Small intestine (tissue), 7 donors: ENCODE results near the gene ZDHHC22. TPM values are rescaled to one million over a fixed set of nuclear protein-coding genes. Genes with fewer than 3 reads are reported as not detected.

Experiments used
- DNase-seq, 2 donors: peaks; one replicate each; pipeline versions ENCODE4 v3.0.0 to v3.0.0-alpha.2; 2013
- FAIRE-seq: peaks from 2 replicates; lab custom pipeline; 2012; peaks lifted over from hg19 to GRCh38; lab: Jason Lieb, UNC
- H3K27ac ChIP-seq, 3 donors: one replicate each; pipeline ENCODE4 v1.5.1; 2013; ENCODE audit warnings: low read length in 2 of 3, mild to moderate bottlenecking in 2 of 3, control low read depth in 1 of 3, inconsistent platforms in 1 of 3, low read depth in 1 of 3, moderate library complexity in 1 of 3
- H3K27me3 ChIP-seq, 3 donors: one replicate each; pipeline ENCODE4 v1.6.1; 2013; ENCODE audit warnings: low read length in 3 of 3, inconsistent platforms in 1 of 3; ENCODE audit not compliant: control insufficient read depth in 3 of 3, insufficient read depth in 3 of 3
- H3K36me3 ChIP-seq, 3 donors: one replicate each; pipeline ENCODE4 v1.6.1; 2013; ENCODE audit warnings: low read length in 3 of 3, inconsistent platforms in 1 of 3, low read depth in 1 of 3, mild to moderate bottlenecking in 1 of 3, moderate library complexity in 1 of 3; ENCODE audit not compliant: control insufficient read depth in 3 of 3, insufficient read depth in 2 of 3
- H3K4me1 ChIP-seq, 3 donors: one replicate each; pipeline ENCODE4 v1.6.1; 2013; ENCODE audit warnings: low read length in 2 of 3, inconsistent platforms in 1 of 3, low read depth in 1 of 3, mild to moderate bottlenecking in 1 of 3, moderate library complexity in 1 of 3; ENCODE audit not compliant: control insufficient read depth in 3 of 3, insufficient read depth in 2 of 3
- H3K4me3 ChIP-seq, 3 donors: one replicate each; pipeline ENCODE4 v1.5.1; 2013; ENCODE audit warnings: low read length in 3 of 3, control low read depth in 1 of 3, inconsistent platforms in 1 of 3, low read depth in 1 of 3, mild to moderate bottlenecking in 1 of 3, moderate library complexity in 1 of 3
- H3K9me3 ChIP-seq, 2 donors: one replicate each; pipeline ENCODE4 v1.6.1; 2013; ENCODE audit warnings: low read depth in 1 of 2, low read length in 1 of 2; ENCODE audit not compliant: control insufficient read depth in 2 of 2, insufficient read depth in 1 of 2
- WGBS, 3 donors: extraction: QIAGEN DNeasy Blood & Tissue Kit; methylation state at CpG; one replicate each; pipeline ENCODE4 v1.1.7; 2013; 5-methylcytosine and 5-hydroxymethylcytosine counted together
- polyA plus RNA-seq, 4 donors: library from polyadenylated mRNA; stranded (reverse) in 3 of 4; unstranded in 1 of 4; fragments of 200-250 nt in 3 of 4; fragments of 120-200 nt in 1 of 4; gene quantifications; one replicate each; pipeline versions ENCODE4 v1.2.1 to v1.2.3, GENCODE V29; 2013
- donor health status: healthy with polysubstance abuse.
- donor health status: control.
- donor health status: control.
- donor health status: Bipolar disorder and iron deficiency.
- donor health status: healthy.

ZDHHC22 gene
- polyA plus RNA-seq, 4 donors, result 0.12 to 0.33 TPM; not detected in 2

- FAIRE-seq, result no peak
- WGBS, 3 donors, result 64 to 79% (median 76%) methylated on average over 3 of the region's 3 CpGs
- no peak overlapping the region for H3K4me3 ChIP-seq
- DNase-seq, result no peak
- H3K4me1 ChIP-seq, result peaks cover 0 to 16% (median 0%) of the 10 kb centered on the region in 3 donors
- H3K27ac ChIP-seq, result no peak overlapping the region
- no peaks in the 10 kb centered on the region for H3K27me3 ChIP-seq
- peaks cover 0 to 18% of the 10 kb centered on the region in 2 donors for H3K9me3 ChIP-seq
- no peaks in the 10 kb centered on the region for H3K36me3 ChIP-seq
Observed at GRCh38 chr14:77092676-77093075, 48.9 kb downstream of the ZDHHC22 start.

DNA sequence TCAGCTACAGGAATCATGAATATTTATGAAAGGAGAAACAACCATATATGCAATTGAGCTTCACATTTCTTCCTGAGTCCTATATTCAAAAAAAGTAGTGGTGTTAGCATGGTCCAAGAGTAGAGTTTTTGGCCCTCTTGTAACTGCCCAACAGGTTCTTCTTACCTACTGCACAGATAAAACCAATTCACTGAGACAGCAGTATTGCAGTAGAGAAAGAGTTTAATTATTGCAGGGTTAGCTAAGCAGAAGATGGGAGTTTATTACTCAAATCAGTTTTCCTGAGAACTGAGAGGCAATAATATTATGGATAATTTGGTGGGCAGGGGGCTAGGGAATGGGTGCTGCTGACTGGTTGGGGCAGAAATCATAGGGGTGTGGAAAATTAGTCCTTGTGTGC is 50.1 kb downstream of the ZDHHC22 start:
- no peaks in the 10 kb centered on the region for H3K36me3 ChIP-seq
- no peak overlapping the region for H3K4me3 ChIP-seq
- DNase-seq (no peak), FAIRE-seq (no peak)
- no peaks in the 10 kb centered on the region for H3K27me3 ChIP-seq
- H3K27ac ChIP-seq, result no peak overlapping the region
- H3K9me3 ChIP-seq, result peaks cover 0 to 18% of the 10 kb centered on the region in 2 donors
- peaks cover 0 to 8% (median 0%) of the 10 kb centered on the region in 3 donors for H3K4me1 ChIP-seq

GRCh38 chr14:77088645-77089044 is 52.9 kb downstream of the ZDHHC22 start:
- H3K4me3 ChIP-seq, result no peak overlapping the region
- 40 to 72% (median 69%) methylated on average over 2 of the region's 2 CpGs for WGBS, 3 donors

GRCh38 chr14:77088219-77088618 is 53.4 kb downstream of the ZDHHC22 start:
- peak overlapping the region in 1 of 3 donors; percentile 58 for H3K27ac ChIP-seq
- 12 to 51% (median 34%) methylated on average over 5 of the region's 5 CpGs for WGBS, 3 donors
- H3K9me3 ChIP-seq, result peaks cover 0 to 18% of the 10 kb centered on the region in 2 donors
- no peaks in the 10 kb centered on the region for H3K36me3 ChIP-seq
- DNase-seq, result peak; percentile 90 to 94
- H3K4me1 ChIP-seq, result peaks cover 0 to 18% (median 0%) of the 10 kb centered on the region in 3 donors
- FAIRE-seq, result no peak
- no peak overlapping the region for H3K4me3 ChIP-seq
- no peaks in the 10 kb centered on the region for H3K27me3 ChIP-seq

More at GRCh38 chr14:77088645-77089044, 52.9 kb downstream of the ZDHHC22 start:
- Histone ChIP-seq H3K27me3 (no peaks in the 10 kb centered on the region), H3K27ac (peak overlapping the region in 1 of 3 donors; percentile 58), H3K9me3 (peaks cover 0 to 18% of the 10 kb centered on the region in 2 donors), H3K36me3 (no peaks in the 10 kb centered on the region), H3K4me1 (peaks cover 0 to 18% (median 0%) of the 10 kb centered on the region in 3 donors)
- DNase-seq, result no peak
- no peak for FAIRE-seq

GRCh38 chr14:77087631-77088030 is 54.0 kb downstream of the ZDHHC22 start:
- Histone ChIP-seq H3K9me3 (peaks cover 0 to 17% of the 10 kb centered on the region in 2 donors), H3K36me3 (no peaks in the 10 kb centered on the region), H3K4me3 (no peak overlapping the region), H3K27ac (peak overlapping the region in 1 of 3 donors; percentile 19), H3K27me3 (no peaks in the 10 kb centered on the region), H3K4me1 (peaks cover 0 to 18% (median 0%) of the 10 kb centered on the region in 3 donors)
- DNase-seq (no peak), FAIRE-seq (no peak)
- WGBS, 3 donors, result 59 to 62% (median 59%) methylated on average over 3 of the region's 3 CpGs

DNA sequence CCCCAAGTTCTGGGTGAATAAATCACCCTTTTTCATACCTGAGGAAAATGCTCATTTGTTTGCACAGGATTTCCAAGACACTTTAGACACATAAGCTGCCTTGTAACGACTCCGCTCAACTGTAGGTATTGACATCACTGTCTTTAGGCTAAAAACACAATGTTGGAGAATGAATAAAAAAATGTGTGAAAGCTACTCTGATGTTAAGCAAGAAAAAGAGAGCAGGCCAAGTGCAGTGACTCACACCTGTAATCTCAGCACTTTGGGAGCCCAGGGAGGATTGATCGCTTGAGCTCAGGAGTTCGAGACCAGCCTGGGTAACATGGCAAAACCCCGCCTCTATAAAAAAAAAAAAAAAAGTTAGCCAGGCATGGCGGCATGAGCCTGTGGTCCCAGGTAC is 54.6 kb downstream of the ZDHHC22 start:
- Histone ChIP-seq H3K4me1 (peaks cover 0 to 18% (median 0%) of the 10 kb centered on the region in 3 donors), H3K27me3 (no peaks in the 10 kb centered on the region), H3K27ac (no peak overlapping the region), H3K9me3 (peaks cover 0 to 11% of the 10 kb centered on the region in 2 donors), H3K36me3 (no peaks in the 10 kb centered on the region), H3K4me3 (no peak overlapping the region)
- WGBS, 3 donors, result 90 to 96% (median 94%) methylated on average over 6 of the region's 6 CpGs
- DNase-seq (no peak), FAIRE-seq (no peak)

DNA sequence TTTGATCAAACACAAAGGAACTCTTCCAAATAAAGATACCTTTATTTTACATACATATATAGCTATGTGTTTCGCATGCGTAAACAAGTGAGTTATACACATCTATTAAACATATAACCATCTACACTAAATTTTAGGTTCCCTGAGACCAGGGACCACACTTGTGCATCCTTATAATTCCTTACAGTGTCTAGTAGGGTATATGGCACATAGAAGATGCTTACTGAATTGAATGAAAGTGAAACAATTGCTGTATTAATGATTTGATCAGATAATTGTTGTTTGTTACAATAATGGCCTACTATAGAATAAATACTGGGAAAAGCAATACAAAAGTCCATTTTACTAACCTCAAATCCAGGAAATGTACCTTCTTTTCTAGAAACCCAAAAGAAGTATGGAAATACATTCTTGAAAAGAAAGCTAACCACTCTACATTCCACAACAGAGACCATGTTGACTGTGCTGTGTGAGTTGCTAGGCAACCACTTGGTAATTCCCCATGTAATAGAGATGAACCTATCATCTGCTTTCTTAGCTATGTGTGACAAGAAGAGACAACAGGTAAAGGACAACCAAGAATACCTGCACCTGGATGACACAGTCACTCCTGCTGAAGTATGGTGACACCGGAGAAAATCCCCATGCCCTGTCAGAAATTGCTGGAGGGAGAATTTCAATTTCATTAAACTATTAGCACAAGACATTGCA is 55.4 kb downstream of the ZDHHC22 start:
- 96% methylated on average over 3 of the region's 3 CpGs for WGBS, 3 donors

DNA sequence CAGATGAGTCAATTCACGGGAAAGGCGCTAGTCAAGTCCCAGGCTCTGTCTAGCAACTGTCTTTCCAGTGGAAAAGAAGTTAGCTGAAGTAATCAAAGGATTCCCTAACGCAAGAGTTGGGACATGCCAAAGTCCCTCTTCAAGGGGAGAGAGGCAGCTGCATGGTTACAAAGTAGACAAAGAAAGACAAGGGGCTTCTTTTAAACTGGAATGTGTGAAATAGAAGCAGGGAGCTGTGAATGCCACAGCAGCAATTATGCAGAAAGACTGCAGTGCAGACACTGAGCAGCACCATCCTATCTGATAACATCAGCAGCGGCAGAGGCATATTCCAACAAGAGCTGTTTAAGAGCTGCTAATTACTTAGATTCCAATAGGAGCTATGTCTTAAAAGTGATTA is 56.1 kb downstream of the ZDHHC22 start:
- DNase-seq (peak in 1 of 2 donors; percentile 31), FAIRE-seq (no peak)
- WGBS, 3 donors, result 65 to 80% (median 76%) methylated on average over 4 of the region's 4 CpGs
- no peaks in the 10 kb centered on the region for H3K36me3 ChIP-seq
- no peaks in the 10 kb centered on the region for H3K27me3 ChIP-seq
- H3K9me3 ChIP-seq, result peaks cover 0 to 2% of the 10 kb centered on the region in 2 donors
- peaks cover 0 to 18% (median 0%) of the 10 kb centered on the region in 3 donors for H3K4me1 ChIP-seq
- H3K4me3 ChIP-seq, result no peak overlapping the region
- H3K27ac ChIP-seq, result no peak overlapping the region

More for the DNA sequence above, 55.4 kb downstream of the ZDHHC22 start:
- peaks cover 0 to 4% of the 10 kb centered on the region in 2 donors for H3K9me3 ChIP-seq
- no peaks in the 10 kb centered on the region for H3K27me3 ChIP-seq
- no peak for FAIRE-seq
- DNase-seq, result peak in 1 of 2 donors; percentile 64
- peaks cover 0 to 18% (median 0%) of the 10 kb centered on the region in 3 donors for H3K4me1 ChIP-seq
- no peak overlapping the region for H3K4me3 ChIP-seq
- H3K27ac ChIP-seq, result no peak overlapping the region
- H3K36me3 ChIP-seq, result no peaks in the 10 kb centered on the region
